ENCODE results near the gene MGME1. TPM values are rescaled to one million over a fixed set of nuclear protein-coding genes. Genes with fewer than 3 reads are reported as not detected.
A peak's percentile ranks its signal among the peaks of the same experiment; 100 is the strongest.

Gene MGME1
- total RNA-seq, 1 experiment from 2014 or later: 50.5 TPM

DNA sequence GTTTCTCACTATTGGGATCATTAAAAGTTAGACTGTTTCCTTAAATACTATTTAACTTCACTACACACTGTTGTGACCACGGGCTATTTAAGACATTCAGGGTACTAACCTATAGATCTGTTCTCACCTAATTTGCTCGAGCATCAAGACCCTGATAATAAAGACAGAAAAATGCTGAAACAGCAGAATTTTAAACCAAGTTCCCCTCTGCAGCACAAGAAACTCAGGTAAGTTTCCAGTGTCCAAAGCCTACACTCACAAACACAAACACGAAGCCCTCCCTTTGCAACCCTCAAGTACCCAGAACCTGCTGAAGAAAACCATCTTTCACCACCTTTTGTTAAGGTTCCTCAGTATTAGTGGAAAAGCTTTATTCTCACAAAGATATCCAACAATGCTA, 4.2 kb upstream of the MGME1 start:
- Histone ChIP-seq H3K9me3 (no peaks in the 10 kb centered on the region), H3K4me3 (ENCODE audit: low read depth, low read length) (no peak overlapping the region), H3K4me1 (peaks cover 66% of the 10 kb centered on the region), H3K27me3 (replicated peaks; ENCODE audit: control insufficient read depth, insufficient read depth, low read length) (no peaks in the 10 kb centered on the region), H3K36me3 (ENCODE audit: control insufficient read depth, insufficient read depth, low read length) (0 out of 2 replicates have a peak, but pooled peaks cover 2% of the 10 kb centered on the region)
- no peak for DNase-seq
- ChIA-PET POLR2A (interaction anchor here (0.7 kb wide), 1 partner anchor 35 kb away, joined by 3 read pairs; no protein-coding TSS in a partner anchor), CTCF (no interaction called here)
- BruUV-seq (replicated peaks): no TSS peak
- TF ChIP-seq, protein P1, sequence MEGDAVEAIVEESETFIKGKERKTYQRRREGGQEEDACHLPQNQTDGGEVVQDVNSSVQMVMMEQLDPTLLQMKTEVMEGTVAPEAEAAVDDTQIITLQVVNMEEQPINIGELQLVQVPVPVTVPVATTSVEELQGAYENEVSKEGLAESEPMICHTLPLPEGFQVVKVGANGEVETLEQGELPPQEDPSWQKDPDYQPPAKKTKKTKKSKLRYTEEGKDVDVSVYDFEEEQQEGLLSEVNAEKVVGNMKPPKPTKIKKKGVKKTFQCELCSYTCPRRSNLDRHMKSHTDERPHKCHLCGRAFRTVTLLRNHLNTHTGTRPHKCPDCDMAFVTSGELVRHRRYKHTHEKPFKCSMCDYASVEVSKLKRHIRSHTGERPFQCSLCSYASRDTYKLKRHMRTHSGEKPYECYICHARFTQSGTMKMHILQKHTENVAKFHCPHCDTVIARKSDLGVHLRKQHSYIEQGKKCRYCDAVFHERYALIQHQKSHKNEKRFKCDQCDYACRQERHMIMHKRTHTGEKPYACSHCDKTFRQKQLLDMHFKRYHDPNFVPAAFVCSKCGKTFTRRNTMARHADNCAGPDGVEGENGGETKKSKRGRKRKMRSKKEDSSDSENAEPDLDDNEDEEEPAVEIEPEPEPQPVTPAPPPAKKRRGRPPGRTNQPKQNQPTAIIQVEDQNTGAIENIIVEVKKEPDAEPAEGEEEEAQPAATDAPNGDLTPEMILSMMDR (IDR thresholded peaks at IDR 0.05; ENCODE audit: insufficient read depth in 1 of 2, low read depth in 1 of 2, low read length in 1 of 2, severe bottlenecking in 1 of 2, unreplicated experiment in 1 of 2): no peak
- H3K27ac Mint-ChIP-seq (ENCODE audit: unreplicated experiment): peak overlapping the region; percentile 99
- H3K4me1 Mint-ChIP-seq (ENCODE audit: low read depth, unreplicated experiment): peaks cover 44% of the 10 kb centered on the region
- H3K36me3 Mint-ChIP-seq (ENCODE audit: insufficient read depth, unreplicated experiment): peaks cover 99% of the 10 kb centered on the region
- peak overlapping the region; percentile 93 for H3K4me3 Mint-ChIP-seq (ENCODE audit: unreplicated experiment)
- H3K27me3 Mint-ChIP-seq (ENCODE audit: insufficient read depth, unreplicated experiment): no peaks in the 10 kb centered on the region
- no peaks in the 10 kb centered on the region for H3K9me3 Mint-ChIP-seq (ENCODE audit: unreplicated experiment)
- intact Hi-C loops (cut with micrococcal nuclease; ENCODE audit: unreplicated experiment): loop anchor here (5.0 kb wide), 3 partner anchors 68 to 397 kb away; partner anchors contain the start of genes KAT14 and PET117

DNA sequence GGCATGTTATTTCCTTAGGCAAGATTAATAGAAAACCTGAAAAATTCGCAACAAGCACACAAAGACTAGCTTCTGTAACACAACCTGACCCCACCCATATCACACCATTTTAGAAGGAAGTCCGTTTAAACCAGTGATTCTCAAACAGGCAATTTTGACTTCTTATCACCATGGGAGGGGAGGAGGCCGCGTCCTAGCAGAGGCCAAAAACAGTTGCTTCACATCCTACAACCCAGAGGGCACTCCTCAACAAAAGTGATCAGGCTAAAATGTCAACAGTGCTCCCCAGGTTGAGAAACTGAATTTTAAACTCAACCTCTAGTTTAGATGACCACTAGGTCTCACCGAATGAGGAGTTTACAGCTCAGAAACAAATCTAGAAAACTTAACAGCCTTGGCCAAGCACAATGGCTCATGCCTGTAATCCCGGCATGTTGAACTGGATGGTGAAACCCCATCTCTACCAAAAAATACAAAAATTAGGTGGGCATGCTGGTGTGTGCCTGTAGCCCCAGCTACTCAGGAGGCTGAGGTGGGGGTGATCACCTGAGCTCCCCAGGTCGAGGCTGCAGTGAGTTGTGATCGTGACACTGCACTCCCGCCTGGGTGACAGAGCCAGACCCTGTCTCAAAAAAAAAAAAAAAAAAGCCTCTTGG, 3.6 kb upstream of the MGME1 start:
- Mint-ChIP-seq H3K27ac (ENCODE audit: unreplicated experiment) (peak overlapping the region; percentile 99), H3K36me3 (ENCODE audit: insufficient read depth, unreplicated experiment) (peaks cover 98% of the 10 kb centered on the region)

More for the DNA sequence above, 3.6 kb upstream of the MGME1 start:
- Histone ChIP-seq H3K27me3 (replicated peaks; ENCODE audit: control insufficient read depth, insufficient read depth, low read length) (no peaks in the 10 kb centered on the region), H3K36me3 (ENCODE audit: control insufficient read depth, insufficient read depth, low read length) (0 out of 2 replicates have a peak, but pooled peaks cover 2% of the 10 kb centered on the region), H3K4me3 (ENCODE audit: low read depth, low read length) (peak overlapping the region; percentile 9; the same call in 1 of the 2 replicates), H3K9me3 (no peaks in the 10 kb centered on the region), H3K4me1 (peaks cover 60% of the 10 kb centered on the region)
- Mint-ChIP-seq H3K9me3 (ENCODE audit: unreplicated experiment) (no peaks in the 10 kb centered on the region), H3K27me3 (ENCODE audit: insufficient read depth, unreplicated experiment) (no peaks in the 10 kb centered on the region), H3K4me1 (ENCODE audit: low read depth, unreplicated experiment) (peaks cover 40% of the 10 kb centered on the region), H3K4me3 (ENCODE audit: unreplicated experiment) (peak overlapping the region; percentile 93)
- no TSS peak for BruUV-seq (replicated peaks)
- no peak for DNase-seq
- TF ChIP-seq, protein P1 (IDR thresholded peaks at IDR 0.05; ENCODE audit: insufficient read depth in 1 of 2, low read depth in 1 of 2, low read length in 1 of 2, severe bottlenecking in 1 of 2, unreplicated experiment in 1 of 2): no peak
- intact Hi-C loops (cut with micrococcal nuclease; ENCODE audit: unreplicated experiment): loop anchor here (5.0 kb wide), 3 partner anchors 67 to 398 kb away; partner anchors contain the start of genes KAT14 and PET117
- POLR2A ChIA-PET: interaction anchor here (0.7 kb wide), 1 partner anchor 35 kb away, joined by 3 read pairs; no protein-coding TSS in a partner anchor
- CTCF ChIA-PET: no interaction called here
